RWPE2 (cell line): ENCODE measurements around the gene MDC1.
A peak's percentile ranks its signal among the peaks of the same experiment; 100 is the strongest.

Source experiments
- ATAC-seq: fragments of 200-7000 bp; cut with Tn5 transposase; 3 replicates; pipeline ENCODE4 v1.9.1; 2021; ENCODE audit warnings: low read depth
- DNase-seq: peaks from one replicate; pipeline ENCODE4 v3.0.0-alpha.2; 2020; ENCODE audit warnings: low spot score
- H3K27ac ChIP-seq: fragments of 450-650 bp; 2 replicates; pipeline ENCODE4 v1.5.1; 2017; ENCODE audit warnings: mild to moderate bottlenecking; ENCODE audit not compliant: poor library complexity, severe bottlenecking
- H3K27me3 ChIP-seq: fragments of 250-450 bp; sonication (Bioruptor Pico); 2 replicates; pipeline ENCODE4 v1.5.1; 2021; ENCODE audit warnings: mild to moderate bottlenecking, moderate library complexity; ENCODE audit not compliant: insufficient read depth, poor library complexity, severe bottlenecking
- H3K36me3 ChIP-seq: fragments of 250-450 bp; sonication (Bioruptor Pico); 2 replicates; pipeline ENCODE4 v1.5.1; 2020; ENCODE audit warnings: low read depth, mild to moderate bottlenecking, moderate library complexity
- H3K4me1 ChIP-seq: fragments of 250-450 bp; sonication (Bioruptor Pico); 2 replicates; pipeline ENCODE4 v1.5.1; 2021; ENCODE audit warnings: mild to moderate bottlenecking, moderate library complexity; ENCODE audit not compliant: insufficient read depth, poor library complexity, severe bottlenecking
- H3K4me3 ChIP-seq: fragments of 250-450 bp; sonication (Bioruptor Pico); 2 replicates; pipeline ENCODE4 v1.5.1; 2021; ENCODE audit warnings: mild to moderate bottlenecking, moderate library complexity; ENCODE audit not compliant: severe bottlenecking
- H3K9me3 ChIP-seq: fragments of 250-450 bp; sonication (Bioruptor Pico); 2 replicates; pipeline ENCODE4 v1.5.1; 2021; ENCODE audit warnings: mild to moderate bottlenecking, moderate library complexity; ENCODE audit not compliant: severe bottlenecking
- CTCF ChIP-seq: fragments of 450-650 bp; IDR thresholded peaks from one replicate; pipeline ENCODE4 v1.5.1; 2017; ENCODE audit warnings: mild to moderate bottlenecking, moderate library complexity; ENCODE audit not compliant: poor library complexity, severe bottlenecking

Gene MDC1

GRCh38 chr6:30741063-30741779, 24.1 kb upstream of the MDC1 start:
- no peaks in the 10 kb centered on the region for H3K9me3 ChIP-seq
- H3K4me3 ChIP-seq, result peak overlapping the region; percentile 72
- H3K27ac ChIP-seq, result peak overlapping the region; percentile 98
- H3K36me3 ChIP-seq, result peaks cover 62% of the 10 kb centered on the region
- H3K27me3 ChIP-seq, result no peaks in the 10 kb centered on the region
- DNase-seq (no peak), ATAC-seq (no peak)
- H3K4me1 ChIP-seq, result no peaks in the 10 kb centered on the region
- no peak for TF ChIP-seq CTCF

- H3K9me3 ChIP-seq, result no peaks in the 10 kb centered on the region
- H3K4me1 ChIP-seq, result no peaks in the 10 kb centered on the region
- H3K4me3 ChIP-seq, result no peak overlapping the region
- peak overlapping the region; percentile 98 for H3K27ac ChIP-seq
- TF ChIP-seq CTCF, result no peak
- no peaks in the 10 kb centered on the region for H3K27me3 ChIP-seq
- DNase-seq (no peak), ATAC-seq (no peak)
- H3K36me3 ChIP-seq, result peaks cover 68% of the 10 kb centered on the region
These were observed 23.4 kb upstream of the MDC1 start for GRCh38 chr6:30740540-30740870.

- ATAC-seq (no peak), DNase-seq (no peak)
- no peaks in the 10 kb centered on the region for H3K27me3 ChIP-seq
- H3K27ac ChIP-seq, result no peak overlapping the region
- no peaks in the 10 kb centered on the region for H3K4me1 ChIP-seq
- no peak overlapping the region for H3K4me3 ChIP-seq
- no peak for TF ChIP-seq CTCF
- H3K36me3 ChIP-seq, result peaks cover 75% of the 10 kb centered on the region
- H3K9me3 ChIP-seq, result no peaks in the 10 kb centered on the region
These were observed 21.5 kb upstream of the MDC1 start for GRCh38 chr6:30738532-30738931.

GRCh38 chr6:30735668-30736314, 18.7 kb upstream of the MDC1 start:
- H3K27ac ChIP-seq, result no peak overlapping the region
- H3K27me3 ChIP-seq, result no peaks in the 10 kb centered on the region
- no peaks in the 10 kb centered on the region for H3K4me1 ChIP-seq
- ATAC-seq, result no peak
- H3K4me3 ChIP-seq, result no peak overlapping the region
- H3K36me3 ChIP-seq, result peaks cover 76% of the 10 kb centered on the region
- no peaks in the 10 kb centered on the region for H3K9me3 ChIP-seq
- no peak for TF ChIP-seq CTCF
- no peak for DNase-seq

GRCh38 chr6:30732237-30732943, 15.3 kb upstream of the MDC1 start:
- Histone ChIP-seq H3K27ac (no peak overlapping the region), H3K4me1 (no peaks in the 10 kb centered on the region), H3K9me3 (no peaks in the 10 kb centered on the region), H3K27me3 (no peaks in the 10 kb centered on the region), H3K36me3 (peaks cover 72% of the 10 kb centered on the region), H3K4me3 (no peak overlapping the region)
- ATAC-seq, result no peak
- TF ChIP-seq CTCF, result no peak
- no peak for DNase-seq
